NK-92 (cell line): Measurements from ENCODE around the gene TRAF3IP3.

Source experiments
- DNase-seq: peaks from one replicate; lab custom pipeline; 2025; ENCODE audit not compliant: unreplicated experiment; lab: John Stamatoyannopoulos, UW

Gene TRAF3IP3

DNA sequence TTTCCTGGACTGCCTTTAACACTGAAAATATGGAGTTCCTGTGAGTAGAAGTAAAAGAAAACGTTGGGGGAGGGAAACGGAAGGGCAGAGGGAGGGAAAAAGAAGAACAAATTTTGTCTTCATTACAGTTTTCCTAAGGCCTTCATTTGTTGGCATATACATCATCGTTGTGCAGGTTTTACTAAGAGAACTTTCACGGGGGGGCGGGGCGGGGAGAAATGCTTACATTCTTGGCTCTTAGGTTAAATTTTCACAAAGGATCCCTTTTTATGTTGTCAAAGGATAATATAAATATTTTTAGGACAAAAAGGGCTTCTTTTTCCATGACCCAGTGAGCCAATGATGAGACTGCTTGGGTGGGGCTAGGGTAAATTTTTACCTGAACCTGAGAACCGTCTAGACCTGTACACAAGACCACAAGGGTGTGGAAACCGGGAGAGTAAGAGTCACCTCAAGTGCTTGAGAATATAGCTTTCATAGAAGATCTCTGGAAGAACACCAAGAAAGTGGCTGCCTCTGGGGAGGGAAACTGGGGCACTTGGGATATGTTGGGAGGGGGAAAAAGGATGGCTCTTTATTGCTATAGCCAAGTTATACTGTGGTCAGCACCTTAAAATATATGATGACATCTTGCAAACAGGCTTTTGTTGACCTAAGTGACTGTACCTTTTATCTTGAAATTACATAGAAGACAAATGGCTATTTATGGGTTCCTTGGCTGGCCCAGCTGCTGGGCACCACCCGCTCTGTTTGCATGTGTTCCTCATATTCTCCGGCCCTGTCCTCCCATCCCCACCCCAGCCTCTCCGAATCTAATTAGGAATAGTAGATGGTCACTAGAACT is 70.0 kb downstream of the TRAF3IP3 start:
- no peak for DNase-seq

DNA sequence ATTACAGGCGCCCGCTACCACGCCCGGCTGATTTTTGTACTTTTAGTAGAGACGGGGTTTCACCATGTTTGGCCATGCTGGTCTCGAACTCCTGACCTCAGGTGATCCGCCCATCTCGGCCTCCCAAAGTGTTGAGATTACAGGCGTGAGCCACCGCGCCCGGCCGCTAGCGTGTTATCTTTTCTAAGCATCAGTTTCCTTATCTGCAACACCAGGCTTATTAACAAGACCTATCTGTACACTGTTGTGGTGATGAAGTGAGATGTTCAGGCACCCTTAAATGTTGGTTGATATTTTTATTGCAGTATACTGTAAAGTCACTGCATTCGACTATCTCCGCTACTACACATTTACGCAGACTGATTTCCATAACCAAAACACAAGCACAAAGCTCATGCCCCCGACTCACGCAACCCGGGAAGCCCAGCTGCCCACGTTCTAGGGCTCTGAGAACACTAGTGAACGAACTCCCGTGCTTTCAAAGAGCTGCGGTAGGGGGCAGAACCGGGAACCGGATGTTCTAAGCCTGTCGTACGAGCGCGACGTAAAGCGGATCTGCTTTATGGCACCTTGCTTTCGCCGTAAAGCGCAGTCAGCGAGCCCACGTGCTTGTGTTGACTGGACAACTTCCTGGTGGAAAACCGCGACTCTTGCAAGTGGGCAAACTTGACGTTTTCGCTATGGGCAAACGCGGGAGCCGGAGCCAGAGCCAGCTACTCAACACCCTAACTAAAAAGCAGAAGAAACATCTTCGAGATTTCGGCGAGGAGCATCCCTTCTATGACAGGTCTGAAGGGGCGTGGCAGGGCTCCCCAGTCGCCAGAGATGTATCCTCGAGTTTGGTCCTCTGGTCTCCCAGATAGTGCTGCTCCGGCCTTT is 71.8 kb downstream of the TRAF3IP3 start, which contains the start of gene UTP25:
UTP25 (plus strand) TSS at position 589 of the 879 bp plus-strand sequence; CDS start at position 681, 92 bp downstream.
- DNase-seq, result peak; percentile 44

DNA sequence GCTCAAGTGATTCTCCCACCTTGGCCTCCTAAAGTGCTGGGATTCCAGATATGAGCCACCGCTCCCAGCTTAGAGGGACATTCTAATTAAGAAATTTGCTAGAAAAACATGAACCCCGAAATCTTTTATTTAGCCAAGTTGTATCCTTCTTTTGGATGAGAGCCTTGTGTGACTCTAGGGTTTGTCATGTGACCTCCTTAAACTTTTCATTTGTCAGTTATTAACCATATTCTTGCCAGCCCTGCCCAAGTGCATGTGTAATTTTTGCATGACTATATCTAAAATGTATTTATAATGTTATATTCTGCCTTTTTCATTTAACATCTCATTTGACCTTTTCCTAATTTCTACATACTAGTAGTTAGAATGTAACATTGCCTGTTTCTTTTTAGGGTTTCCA is 73.9 kb downstream of the TRAF3IP3 start:
- no peak for DNase-seq

- no peak for DNase-seq
Measured at GRCh38 chr1:209830722-209831121, 74.9 kb downstream of the TRAF3IP3 start.

DNA sequence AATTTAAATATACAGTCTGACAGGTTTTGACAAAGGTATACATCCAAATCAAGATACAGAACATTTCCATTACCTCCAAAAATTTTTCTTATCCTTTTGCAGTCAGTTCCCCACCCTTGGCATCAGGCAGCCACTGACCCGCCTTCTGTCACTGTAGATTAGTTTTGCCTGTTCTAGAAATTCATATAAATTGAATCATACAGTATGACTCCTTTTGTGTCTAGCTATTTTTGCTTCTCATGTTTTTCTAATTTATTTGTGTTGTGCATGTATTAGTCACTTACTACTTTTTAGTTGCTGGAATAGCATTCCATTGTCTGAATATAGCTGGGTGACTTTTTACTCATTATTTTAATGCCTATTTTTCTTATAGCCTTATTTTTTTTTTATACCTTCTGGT is 75.8 kb downstream of the TRAF3IP3 start:
- no peak for DNase-seq
